K562 (cell line): Measurements from ENCODE around the gene CTRB2.

ENCODE experiments used
- CTCF ChIP-seq, 3 experiments: IDR thresholded peaks in 2 of 3; conservative IDR thresholded peaks in 1 of 3; 2 replicates each; pipeline ENCODE4 v1.5.1; 2011 to 2012; ENCODE audit warnings: low read length in 3 of 3, mild to moderate bottlenecking in 3 of 3, control low read depth in 2 of 3, improper control_type of control experiment in 1 of 3, inconsistent platforms in 1 of 3, low read depth in 1 of 3, mixed read lengths in 1 of 3, moderate library complexity in 1 of 3; ENCODE audit not compliant: insufficient read depth in 2 of 3
- NONO ChIP-seq, 2 experiments: fragments of 200-400 bp in 1 of 2; fragments of 450-650 bp in 1 of 2; formaldehyde crosslinking in 1 of 2; IDR thresholded peaks; 2 replicates each; pipeline ENCODE4 v1.6.1; 2017; ENCODE audit warnings: low read depth in 2 of 2, mild to moderate bottlenecking in 2 of 2, moderate library complexity in 2 of 2, low read length in 1 of 2
- RAD21 ChIP-seq, 2 experiments: fragments of 250-450 bp in 1 of 2; fragments of 450-650 bp in 1 of 2; sonication (Bioruptor Pico) in 1 of 2; formaldehyde crosslinking in 1 of 2; IDR thresholded peaks in 1 of 2; conservative IDR thresholded peaks in 1 of 2; 2 replicates each; pipeline versions ENCODE4 v1.4.0 to v1.8.0; 2020 to 2022; ENCODE audit warnings: mild to moderate bottlenecking in 2 of 2, moderate library complexity in 1 of 2
- TCF7L2 ChIP-seq: fragments of 150-350 bp; IDR thresholded peaks from 2 replicates; pipeline ENCODE4 v1.6.1; 2016; ENCODE audit warnings: low read depth, mild to moderate bottlenecking, low read length, moderate library complexity
- THRAP3 ChIP-seq: fragments of 450-650 bp; IDR thresholded peaks from 2 replicates; pipeline ENCODE4 v1.6.1; 2016; ENCODE audit warnings: mild to moderate bottlenecking, inconsistent platforms, borderline replicate concordance
- USF1 ChIP-seq: sonication (generic); formaldehyde crosslinking; IDR thresholded peaks from 2 replicates; pipeline ENCODE4 v1.9.0; 2022; ENCODE audit warnings: mild to moderate bottlenecking, missing genetic modification reagents
- TF ChIP-seq, protein P1 (sequence below): sonication (generic); formaldehyde crosslinking; IDR thresholded peaks from 2 replicates; pipeline ENCODE4 v1.8.1; 2023; ENCODE audit warnings: mild to moderate bottlenecking, missing genetic modification reagents

- TF ChIP-seq THRAP3 = no peak
- no peak for TF ChIP-seq TCF7L2
- TF ChIP-seq USF1 (CRISPR knock-in tag) = no peak
- TF ChIP-seq, protein P1, sequence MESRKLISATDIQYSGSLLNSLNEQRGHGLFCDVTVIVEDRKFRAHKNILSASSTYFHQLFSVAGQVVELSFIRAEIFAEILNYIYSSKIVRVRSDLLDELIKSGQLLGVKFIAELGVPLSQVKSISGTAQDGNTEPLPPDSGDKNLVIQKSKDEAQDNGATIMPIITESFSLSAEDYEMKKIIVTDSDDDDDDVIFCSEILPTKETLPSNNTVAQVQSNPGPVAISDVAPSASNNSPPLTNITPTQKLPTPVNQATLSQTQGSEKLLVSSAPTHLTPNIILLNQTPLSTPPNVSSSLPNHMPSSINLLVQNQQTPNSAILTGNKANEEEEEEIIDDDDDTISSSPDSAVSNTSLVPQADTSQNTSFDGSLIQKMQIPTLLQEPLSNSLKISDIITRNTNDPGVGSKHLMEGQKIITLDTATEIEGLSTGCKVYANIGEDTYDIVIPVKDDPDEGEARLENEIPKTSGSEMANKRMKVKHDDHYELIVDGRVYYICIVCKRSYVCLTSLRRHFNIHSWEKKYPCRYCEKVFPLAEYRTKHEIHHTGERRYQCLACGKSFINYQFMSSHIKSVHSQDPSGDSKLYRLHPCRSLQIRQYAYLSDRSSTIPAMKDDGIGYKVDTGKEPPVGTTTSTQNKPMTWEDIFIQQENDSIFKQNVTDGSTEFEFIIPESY = no peak
- TF ChIP-seq RAD21 (CRISPR knock-in tag; conservative IDR thresholded peaks at IDR 0.05 in 1 of 2, IDR thresholded peaks at IDR 0.05 in 1 of 2) = no peak
- no peak for TF ChIP-seq CTCF (IDR thresholded peaks at IDR 0.05 in 2 of 3, conservative IDR thresholded peaks at IDR 0.05 in 1 of 3; ENCODE audit: insufficient read depth in 2 of 3, low read depth in 1 of 3, low read length in 3 of 3)
- TF ChIP-seq NONO (IDR thresholded peaks at IDR 0.05; ENCODE audit: low read depth in 2 of 2, low read length in 1 of 2) = no peak
Observed at GRCh38 chr16:75172578-75172977, 34.4 kb downstream of the CTRB2 start.
